GM19351 (cell line): ENCODE measurements around the gene ARHGEF38.
A peak's percentile ranks its signal among the peaks of the same experiment; 100 is the strongest.
"Not testable (repeated sequence)": the region's sequence is repeated elsewhere in the genome, so short reads cannot be mapped to it uniquely, and the experiment has no call there.

Experiments used
- ATAC-seq: cut with Tn5 transposase; IDR thresholded peaks from one replicate; pipeline ENCODE4 v1.9.1; 2021; ENCODE audit warnings: mild to moderate bottlenecking, moderate library complexity; ENCODE audit not compliant: unreplicated experiment

Gene ARHGEF38

GRCh38 chr4:105710012-105710600 is 157.7 kb downstream of the ARHGEF38 start:
- ATAC-seq: no peak

DNA sequence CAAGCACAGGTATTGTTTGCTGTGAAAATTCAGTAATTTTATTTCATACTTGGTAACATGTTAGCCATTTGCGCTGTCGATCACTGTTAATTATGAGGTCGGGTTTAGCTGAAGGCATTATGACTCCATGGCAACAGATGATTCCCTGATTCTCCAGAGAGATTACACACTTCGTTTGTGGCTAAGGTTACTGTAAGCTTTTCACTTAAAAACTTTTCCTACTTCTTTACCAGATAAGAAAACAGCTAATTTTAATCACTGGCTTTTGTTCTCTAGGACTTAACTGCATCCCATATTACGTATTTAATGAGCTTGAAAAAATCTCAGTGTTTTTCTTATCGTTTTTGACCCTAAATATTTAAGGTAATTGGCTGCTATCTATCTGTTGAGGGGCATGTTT is 158.3 kb downstream of the ARHGEF38 start:
- no peak for ATAC-seq

- ATAC-seq: no peak
Observed at GRCh38 chr4:105712766-105713165, 160.3 kb downstream of the ARHGEF38 start.

DNA sequence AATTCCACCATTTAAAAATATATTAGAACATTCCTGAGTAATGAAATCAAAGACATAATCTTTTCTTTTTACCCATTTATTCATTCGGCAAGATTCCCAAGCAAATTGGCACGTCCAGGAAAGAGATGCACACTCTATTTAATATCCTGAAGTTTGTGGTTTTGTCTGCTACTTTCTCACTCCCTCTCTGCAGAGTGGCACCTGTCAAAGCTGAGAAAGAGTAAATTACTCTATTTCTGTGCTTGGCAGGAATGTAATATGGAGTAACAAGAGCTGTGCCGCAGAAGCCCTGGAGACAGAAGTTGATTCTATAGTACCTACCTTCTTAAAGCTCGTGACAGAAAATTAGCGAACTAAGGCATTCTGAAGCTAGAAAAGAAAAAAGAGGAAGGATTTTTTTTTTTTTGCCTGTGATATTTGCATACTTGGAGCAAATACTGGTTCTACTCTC is 161.7 kb downstream of the ARHGEF38 start:
- ATAC-seq: peak; percentile 62

DNA sequence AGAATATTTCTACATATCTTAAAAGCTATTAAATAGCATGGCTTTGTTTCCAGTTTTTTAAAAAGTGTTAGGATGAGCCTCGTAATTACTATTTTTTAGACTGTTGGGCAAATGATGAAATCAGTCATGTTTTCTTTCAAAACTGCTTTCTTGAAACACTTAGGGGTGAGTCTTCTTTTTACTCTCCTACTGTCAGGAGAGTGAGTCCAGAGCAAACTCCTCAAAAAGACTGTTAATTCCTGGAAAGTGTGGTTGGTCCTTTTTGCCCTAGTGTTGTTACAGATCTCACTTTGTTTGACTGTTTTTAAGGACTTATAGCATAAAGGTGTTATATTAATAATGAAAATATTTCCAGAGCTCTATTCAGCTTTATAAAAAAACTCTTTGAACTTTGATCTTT is 162.5 kb downstream of the ARHGEF38 start:
- ATAC-seq: no peak

GRCh38 chr4:105715692-105716278 is 163.4 kb downstream of the ARHGEF38 start:
- ATAC-seq: no peak

DNA sequence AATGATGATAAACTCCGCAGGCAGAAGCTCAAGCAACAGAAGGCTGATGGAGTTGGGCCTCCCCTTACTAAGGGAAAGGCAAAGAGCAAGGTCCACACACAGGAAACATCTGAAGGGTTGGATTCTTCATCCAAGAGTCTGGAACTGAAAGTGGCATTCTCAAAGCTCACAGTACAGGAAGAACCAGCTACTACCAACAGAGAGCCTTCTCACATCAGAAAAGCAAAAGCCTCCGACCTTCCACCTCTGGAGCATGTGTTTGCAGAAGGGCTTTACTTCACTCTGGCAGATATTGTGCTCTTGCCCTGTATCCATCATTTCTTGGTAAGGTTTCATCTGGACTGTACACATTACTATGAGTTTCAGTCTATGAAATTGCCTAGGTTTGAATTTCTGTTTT is 166.8 kb downstream of the ARHGEF38 start:
- ATAC-seq: no peak

DNA sequence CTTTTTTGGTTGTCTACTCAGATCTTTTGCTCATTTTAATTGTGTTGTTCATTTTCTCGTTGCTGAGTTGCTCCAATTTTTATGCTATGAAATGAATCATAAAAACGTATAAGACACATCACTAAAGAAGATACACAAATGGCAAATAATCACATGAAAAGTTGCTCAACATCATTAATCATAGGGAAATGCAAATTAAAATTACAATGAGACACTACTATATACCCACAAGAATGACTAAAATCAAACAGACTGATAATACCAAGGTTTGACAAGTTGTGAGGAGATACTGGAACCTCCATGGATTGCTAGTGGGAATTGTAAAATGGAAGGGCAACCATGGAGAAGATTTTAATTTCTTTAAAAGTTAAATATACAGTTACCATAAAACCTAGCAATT is 173.2 kb downstream of the ARHGEF38 start:
- ATAC-seq: no peak

DNA sequence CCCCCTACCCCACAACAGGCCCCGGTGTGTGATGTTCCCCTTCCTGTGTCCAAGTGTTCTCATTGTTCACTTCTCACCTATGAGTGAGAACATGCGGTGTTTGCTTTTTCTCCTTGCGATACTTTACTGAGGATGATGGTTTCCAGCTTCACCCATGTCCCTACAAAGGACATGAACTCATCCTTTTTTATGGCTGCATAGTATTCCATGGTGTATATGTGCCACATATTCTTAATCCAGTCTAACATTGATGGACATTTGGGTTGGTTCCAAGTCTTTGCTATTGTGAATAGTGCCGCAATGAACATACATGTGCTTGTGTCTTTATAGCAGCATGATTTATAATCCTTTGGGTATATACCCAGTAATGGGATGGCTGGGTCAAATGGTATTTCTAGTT is 177.5 kb downstream of the ARHGEF38 start:
- ATAC-seq: not testable (repeated sequence)
